HCT116 (cell line): ENCODE measurements around the gene RAB8B. TPM values are rescaled to one million over a fixed set of nuclear protein-coding genes. Genes with fewer than 3 reads are reported as not detected.

ENCODE experiments used
- ATAC-seq: fragments of 200-7000 bp; cut with Tn5 transposase; 2 replicates; pipeline ENCODE4 v1.9.1; 2020; ENCODE audit warnings: mild to moderate bottlenecking, moderate library complexity
- BruUV-seq: library from RNA; stranded (reverse); fragments of 400-500 nt; replicated peaks from 2 replicates; lab custom pipeline; 2021; lab: Mats Ljungman, UMichigan
- CTCF ChIA-PET: fragments of 300-600 bp; sonication (Branson Sonifier 250); formaldehyde crosslinking; loops from one replicate; lab custom pipeline; 2021; ENCODE audit warnings: antibody characterized with exemption; lab: Charles Lee
- POLR2A ChIA-PET: fragments of 300-600, 350-600 bp; sonication (Branson Sonifier 250); formaldehyde crosslinking; loops from one replicate; lab custom pipeline; 2021; ENCODE audit warnings: antibody characterized with exemption; lab: Charles Lee
- RAD21 ChIA-PET, 2 experiments: fragments of 300-600 bp; sonication (Branson Sonifier 250); formaldehyde crosslinking; loops; one replicate each; lab custom pipeline; 2023; ENCODE audit warnings: low total read pairs in 2 of 2; ENCODE audit not compliant: uncharacterized antibody in 2 of 2, unreplicated experiment in 2 of 2, low non-redundant PET in 1 of 2; lab: Charles Lee
- DNase-seq: peaks from one replicate; pipeline ENCODE4 v3.0.0-alpha.2; 2010; ENCODE audit warnings: low read depth, low spot score
- H2AFZ ChIP-seq: fragments of 200-600 bp; shearing (Covaris generic), sonication (generic); 2 replicates; pipeline ENCODE4 v1.6.1; 2017; ENCODE audit warnings: low read depth, mixed run types, mixed read lengths, antibody characterized with exemption, low read length; ENCODE audit not compliant: poor library complexity, severe bottlenecking
- H3K27ac ChIP-seq: 2 replicates; pipeline ENCODE4 v1.5.1; 2012; ENCODE audit warnings: low read depth, low read length
- H3K27me3 ChIP-seq: fragments of 200-600 bp; sonication (generic); 2 replicates; pipeline ENCODE4 v1.6.1; 2016; ENCODE audit warnings: mixed run types, low read length, mixed read lengths; ENCODE audit not compliant: insufficient read depth
- H3K36me3 ChIP-seq, 2 experiments: fragments of 200-500 bp in 1 of 2; fragments of 200-600 bp in 1 of 2; sonication (Bioruptor generic) in 1 of 2; sonication (generic) in 1 of 2; 2 replicates each; pipeline versions ENCODE4 v1.5.1 to v1.6.1; 2014 to 2016; ENCODE audit warnings: low read length in 2 of 2, inconsistent platforms in 1 of 2, mixed read lengths in 1 of 2, mixed run types in 1 of 2; ENCODE audit not compliant: insufficient read depth in 2 of 2, control insufficient read depth in 1 of 2
- H3K4me1 ChIP-seq, 2 experiments: fragments of 200-600 bp in 1 of 2; sonication (generic) in 1 of 2; 2 replicates each; pipeline versions ENCODE4 v1.5.1 to v1.6.1; 2012 to 2017; ENCODE audit warnings: low read length in 2 of 2, inconsistent platforms in 1 of 2, mild to moderate bottlenecking in 1 of 2, mixed read lengths in 1 of 2, mixed run types in 1 of 2, moderate library complexity in 1 of 2; ENCODE audit not compliant: insufficient read depth in 2 of 2, control insufficient read depth in 1 of 2
- H3K4me2 ChIP-seq: fragments of 200-600 bp; sonication (generic); 2 replicates; pipeline ENCODE4 v1.6.1; 2017; ENCODE audit warnings: mixed run types, low read length, mixed read lengths
- H3K4me3 ChIP-seq, 2 experiments: fragments of 200-600 bp in 1 of 2; sonication (generic) in 1 of 2; replicated peaks in 1 of 2; 2 replicates each; pipeline ENCODE4 v1.5.1; 2011 to 2016; ENCODE audit warnings: low read length in 2 of 2, control low read depth in 1 of 2, low read depth in 1 of 2, mild to moderate bottlenecking in 1 of 2, mixed read lengths in 1 of 2, mixed run types in 1 of 2
- H3K79me2 ChIP-seq: fragments of 200-600 bp; sonication (generic); 2 replicates; pipeline ENCODE4 v1.6.1; 2017; ENCODE audit warnings: mild to moderate bottlenecking, mixed run types, low read length, moderate library complexity, mixed read lengths; ENCODE audit not compliant: insufficient read depth
- H3K9ac ChIP-seq: fragments of 200-600 bp; sonication (generic); 2 replicates; pipeline ENCODE4 v1.6.1; 2016; ENCODE audit warnings: low read length, mixed read lengths
- H3K9me2 ChIP-seq: fragments of 200-600 bp; sonication (generic), shearing (Covaris generic); 2 replicates; pipeline ENCODE4 v1.6.1; 2017; ENCODE audit warnings: mixed run types, mild to moderate bottlenecking, moderate library complexity; ENCODE audit not compliant: insufficient read depth
- H3K9me3 ChIP-seq, 2 experiments: fragments of 200-500 bp in 1 of 2; fragments of 200-600 bp in 1 of 2; sonication (Bioruptor generic) in 1 of 2; sonication (generic) in 1 of 2; 2 replicates each; pipeline ENCODE4 v1.6.1; 2014 to 2017; ENCODE audit warnings: low read length in 2 of 2, mixed read lengths in 2 of 2, inconsistent platforms in 1 of 2, low read depth in 1 of 2, mild to moderate bottlenecking in 1 of 2, mixed run types in 1 of 2, moderate library complexity in 1 of 2; ENCODE audit not compliant: control insufficient read depth in 1 of 2, insufficient read depth in 1 of 2
- H4K20me1 ChIP-seq: fragments of 200-600 bp; sonication (generic), shearing (Covaris generic); 2 replicates; pipeline ENCODE4 v1.6.1; 2017; ENCODE audit warnings: mixed run types, mild to moderate bottlenecking, moderate library complexity; ENCODE audit not compliant: insufficient read depth
- CEBPB ChIP-seq: IDR thresholded peaks from 2 replicates; pipeline ENCODE4 v1.6.1; 2012; ENCODE audit warnings: low read depth
- ELF1 ChIP-seq: IDR thresholded peaks from 2 replicates; pipeline ENCODE4 v1.6.1; 2012; ENCODE audit warnings: low read depth, borderline replicate concordance
- JUND ChIP-seq: IDR thresholded peaks from 2 replicates; pipeline ENCODE4 v1.6.1; 2012
- POLR2AphosphoS5 ChIP-seq: IDR thresholded peaks from 2 replicates; pipeline ENCODE4 v1.6.1; 2011; ENCODE audit warnings: mild to moderate bottlenecking, low read depth, low read length, moderate library complexity
- RAD21 ChIP-seq: IDR thresholded peaks from 2 replicates; pipeline ENCODE4 v1.6.1; 2012; ENCODE audit warnings: low read depth, mild to moderate bottlenecking
- REST ChIP-seq: IDR thresholded peaks from 2 replicates; pipeline ENCODE4 v1.6.1; 2012; ENCODE audit warnings: low read depth
- SIN3A ChIP-seq: IDR thresholded peaks from 2 replicates; pipeline ENCODE4 v1.6.1; 2012; ENCODE audit warnings: low read depth
- SP1 ChIP-seq: IDR thresholded peaks from 2 replicates; pipeline ENCODE4 v1.6.1; 2012; ENCODE audit warnings: low read depth
- TCF7L2 ChIP-seq: IDR thresholded peaks from 2 replicates; pipeline ENCODE4 v1.7.0; 2011; ENCODE audit warnings: borderline replicate concordance, inconsistent platforms; ENCODE audit not compliant: insufficient read depth, insufficient read length; ENCODE audit errors: extremely low read depth
- YY1 ChIP-seq: IDR thresholded peaks from 2 replicates; pipeline ENCODE4 v1.6.1; 2011; ENCODE audit warnings: low read length, low read depth, moderate library complexity, mild to moderate bottlenecking; ENCODE audit not compliant: insufficient replicate concordance; ENCODE audit errors: extremely low read depth
- ZFX ChIP-seq: fragments of 450-650 bp; IDR thresholded peaks from 2 replicates; pipeline ENCODE4 v1.6.1; 2017
- ZNF274 ChIP-seq: fragments of 200-500 bp; sonication (Bioruptor generic); IDR thresholded peaks from 2 replicates; pipeline ENCODE4 v1.6.1; 2014; ENCODE audit warnings: mild to moderate bottlenecking, low read depth, low read length, inconsistent platforms
- intact Hi-C: fragments of 100-400 bp; cut with micrococcal nuclease; formaldehyde crosslinking; loops from 2 replicates; pipeline ENCODE4 v1.10.0; 2022
- total RNA-seq: library from RNA; stranded (reverse); gene quantifications from one replicate; pipeline ENCODE4 v1.2.1, GENCODE V29; 2021; ENCODE audit not compliant: unreplicated experiment
- TF ChIP-seq, protein P1 (sequence below): IDR thresholded peaks from 2 replicates; pipeline ENCODE4 v1.6.1; 2012

The RAB8B gene
- total RNA-seq, 1 experiment from 2014 or later = 19.4 TPM

DNA sequence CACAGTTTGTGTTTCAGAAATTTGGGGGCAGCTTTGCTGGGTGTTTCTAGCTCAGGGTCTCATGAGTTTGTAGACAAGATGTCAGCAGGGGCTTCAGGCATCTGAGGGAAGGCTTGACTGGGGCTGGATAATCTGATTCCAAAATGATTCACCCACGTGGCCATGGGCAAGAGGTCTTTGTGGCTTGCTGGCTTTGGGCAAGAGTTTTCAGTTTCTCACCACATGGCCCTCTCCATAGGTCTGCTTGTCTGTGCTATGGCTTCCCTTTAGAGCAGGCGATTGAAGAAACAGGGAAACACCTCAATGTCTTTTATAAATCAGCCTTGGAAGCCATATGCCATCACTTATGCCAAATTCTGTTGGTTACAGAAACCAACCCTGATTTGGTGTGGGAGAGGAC lies 44.0 kb upstream of the RAB8B start:
- no TSS peak for BruUV-seq

More for the DNA sequence above, 44.0 kb upstream of the RAB8B start:
- Histone ChIP-seq H3K79me2 (no peaks in the 10 kb centered on the region), H4K20me1 (no peaks in the 10 kb centered on the region), H2AFZ (no peak overlapping the region), H3K4me1 (no peaks in the 10 kb centered on the region), H3K27ac (no peak overlapping the region), H3K4me2 (no peak overlapping the region), H3K9ac (no peak overlapping the region), H3K27me3 (no peaks in the 10 kb centered on the region), H3K9me2 (no peaks in the 10 kb centered on the region), H3K36me3 (no peaks in the 10 kb centered on the region; a peak in 1 of 4 replicates), H3K4me3 (no peak overlapping the region), H3K9me3 (no peaks in the 10 kb centered on the region)
- DNase-seq = no peak
- intact Hi-C loops = no loop called here
- ChIA-PET CTCF (no interaction called here), POLR2A (no interaction called here), RAD21 (no interaction called here)
- TF ChIP-seq ELF1 (no peak), SP1 (no peak), JUND (no peak), RAD21 (no peak), CEBPB (no peak), SIN3A (no peak), POLR2AphosphoS5 (no peak), ZNF274 (no peak), REST (no peak), ZFX (no peak), YY1 (no peak), TCF7L2 (no peak)
- TF ChIP-seq, protein P1, sequence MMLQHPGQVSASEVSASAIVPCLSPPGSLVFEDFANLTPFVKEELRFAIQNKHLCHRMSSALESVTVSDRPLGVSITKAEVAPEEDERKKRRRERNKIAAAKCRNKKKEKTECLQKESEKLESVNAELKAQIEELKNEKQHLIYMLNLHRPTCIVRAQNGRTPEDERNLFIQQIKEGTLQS = no peak
- no peak for ATAC-seq
